T-helper 9 cell (primary cell): Measurements from ENCODE around the gene BNIP1.

Experiments used
- DNase-seq: peaks from one replicate; pipeline ENCODE4 v3.0.0-alpha.2; 2020

The BNIP1 gene

GRCh38 chr5:173213236-173213933, 69.1 kb downstream of the BNIP1 start:
- no peak for DNase-seq
